SK-N-MC (cell line): Measurements from ENCODE around the gene MEGF8.

Experiments
- EZH2 ChIP-seq: fragments of 200-600 bp; sonication (generic); IDR thresholded peaks from one replicate; pipeline ENCODE4 v1.6.1; 2017; ENCODE audit warnings: antibody characterized with exemption
- FOXP2 ChIP-seq: optimal IDR thresholded peaks from 2 replicates; pipeline ENCODE3; 2011; ENCODE audit warnings: mild to moderate bottlenecking, moderate library complexity; ENCODE audit not compliant: insufficient read depth; ENCODE audit errors: extremely low read length, control extremely low read depth
- POLR2AphosphoS5 ChIP-seq: IDR thresholded peaks from 2 replicates; pipeline ENCODE4 v1.6.1; 2012; ENCODE audit warnings: mild to moderate bottlenecking, low read depth, low read length, borderline replicate concordance

DNA sequence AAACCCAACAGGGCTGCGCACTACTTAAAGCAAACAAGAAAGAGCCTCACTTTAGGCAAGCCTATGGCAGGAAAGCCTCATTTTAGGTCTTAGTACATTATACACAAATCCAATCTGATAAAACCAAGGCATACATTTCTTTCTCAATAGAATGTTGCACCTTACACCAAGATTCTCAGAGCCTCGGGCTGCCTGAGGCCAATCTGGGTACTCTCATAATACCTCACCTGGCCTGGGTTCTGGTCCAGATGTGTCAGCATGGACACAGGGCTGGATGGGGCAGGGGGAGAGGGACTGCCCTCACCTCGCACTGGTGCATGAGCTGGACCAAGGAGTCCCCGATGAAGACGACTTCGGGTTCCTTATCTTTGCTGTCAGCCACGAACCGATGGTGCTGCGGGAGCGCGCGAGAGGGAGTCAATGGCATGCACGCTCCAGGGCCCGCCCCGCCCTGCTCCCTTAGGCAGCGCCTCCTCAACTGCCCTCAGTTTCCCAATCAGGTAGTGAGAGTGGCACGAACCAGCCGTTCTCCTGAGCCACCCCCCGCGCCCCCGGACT lies 23.7 kb upstream of the MEGF8 start, which contains the start of gene PRR19:
- TF ChIP-seq EZH2, result no peak
- no peak for TF ChIP-seq POLR2AphosphoS5
- TF ChIP-seq FOXP2, result no peak
